ENCODE data around the gene SLC34A3. TPM values are rescaled to one million over a fixed set of nuclear protein-coding genes. Genes with fewer than 3 reads are reported as not detected.

Gene SLC34A3
- total RNA-seq, 1 donor from 2014 or later = not detected

DNA sequence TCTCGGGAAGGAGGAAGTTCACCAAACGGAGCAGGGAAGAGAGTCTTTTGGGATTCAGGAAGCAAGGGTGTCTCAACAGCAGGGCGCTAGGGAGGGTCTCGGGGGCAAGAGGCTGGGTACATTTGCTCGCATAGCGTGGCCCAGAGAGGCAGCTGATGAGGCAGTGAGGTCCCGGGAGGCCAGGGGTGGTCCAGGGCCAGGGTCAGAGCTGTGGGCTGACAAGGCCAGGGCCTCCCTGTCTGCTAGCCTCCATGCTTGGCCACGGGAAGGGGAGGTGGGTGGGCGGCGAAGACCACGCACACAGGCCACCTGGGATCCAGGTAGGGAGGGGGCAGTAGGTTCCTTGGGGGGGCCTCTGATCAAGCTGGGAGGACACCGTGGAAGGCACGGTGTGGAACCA lies 19.2 kb upstream of the SLC34A3 start:
- H3K36me3 ChIP-seq = peaks cover 13% of the 10 kb centered on the region

DNA sequence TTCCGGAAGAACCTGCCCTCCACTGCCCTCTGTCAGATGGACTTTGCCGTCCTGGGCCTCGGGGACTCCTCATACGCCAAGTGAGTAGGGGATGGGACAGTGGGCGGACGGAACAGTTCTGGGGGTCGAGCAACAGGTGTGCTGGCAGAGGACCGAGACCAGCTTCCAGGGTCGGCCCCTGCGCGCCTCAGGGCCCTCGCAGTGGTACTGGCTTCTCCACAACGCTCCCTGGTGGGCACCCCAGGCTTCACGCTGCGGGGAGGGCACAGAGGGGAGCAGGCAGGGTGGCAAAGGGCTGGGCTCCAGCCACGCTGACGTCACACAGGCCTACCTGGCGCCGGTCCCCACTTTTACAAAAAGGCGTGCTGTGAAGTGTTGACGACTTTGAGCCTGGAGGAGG lies 18.2 kb upstream of the SLC34A3 start:
- DNase-seq = no peak
- no peaks in the 10 kb centered on the region for H3K9me3 ChIP-seq (replicated peaks)
- H3K36me3 ChIP-seq = peaks cover 15% of the 10 kb centered on the region
- H3K27ac ChIP-seq (replicated peaks) = no peak overlapping the region
- TF ChIP-seq, protein P1, sequence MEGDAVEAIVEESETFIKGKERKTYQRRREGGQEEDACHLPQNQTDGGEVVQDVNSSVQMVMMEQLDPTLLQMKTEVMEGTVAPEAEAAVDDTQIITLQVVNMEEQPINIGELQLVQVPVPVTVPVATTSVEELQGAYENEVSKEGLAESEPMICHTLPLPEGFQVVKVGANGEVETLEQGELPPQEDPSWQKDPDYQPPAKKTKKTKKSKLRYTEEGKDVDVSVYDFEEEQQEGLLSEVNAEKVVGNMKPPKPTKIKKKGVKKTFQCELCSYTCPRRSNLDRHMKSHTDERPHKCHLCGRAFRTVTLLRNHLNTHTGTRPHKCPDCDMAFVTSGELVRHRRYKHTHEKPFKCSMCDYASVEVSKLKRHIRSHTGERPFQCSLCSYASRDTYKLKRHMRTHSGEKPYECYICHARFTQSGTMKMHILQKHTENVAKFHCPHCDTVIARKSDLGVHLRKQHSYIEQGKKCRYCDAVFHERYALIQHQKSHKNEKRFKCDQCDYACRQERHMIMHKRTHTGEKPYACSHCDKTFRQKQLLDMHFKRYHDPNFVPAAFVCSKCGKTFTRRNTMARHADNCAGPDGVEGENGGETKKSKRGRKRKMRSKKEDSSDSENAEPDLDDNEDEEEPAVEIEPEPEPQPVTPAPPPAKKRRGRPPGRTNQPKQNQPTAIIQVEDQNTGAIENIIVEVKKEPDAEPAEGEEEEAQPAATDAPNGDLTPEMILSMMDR (IDR thresholded peaks at IDR 0.05; ENCODE audit: borderline replicate concordance) = no peak
- H3K4me3 ChIP-seq = no peak overlapping the region
- H3K27me3 ChIP-seq (ENCODE audit: low read depth) = no peaks in the 10 kb centered on the region
- H3K4me1 ChIP-seq = peaks cover 10% of the 10 kb centered on the region
- intact Hi-C loops (cut with micrococcal nuclease) = no loop called here

More for the DNA sequence above, 19.2 kb upstream of the SLC34A3 start:
- DNase-seq = no peak
- intact Hi-C loops (cut with micrococcal nuclease) = no loop called here
- no peaks in the 10 kb centered on the region for H3K27me3 ChIP-seq (ENCODE audit: low read depth)
- H3K4me3 ChIP-seq = no peak overlapping the region
- no peaks in the 10 kb centered on the region for H3K9me3 ChIP-seq (replicated peaks)
- TF ChIP-seq, protein P1 (IDR thresholded peaks at IDR 0.05; ENCODE audit: borderline replicate concordance) = no peak
- H3K4me1 ChIP-seq = peaks cover 7% of the 10 kb centered on the region
- no peak overlapping the region for H3K27ac ChIP-seq (replicated peaks)

DNA sequence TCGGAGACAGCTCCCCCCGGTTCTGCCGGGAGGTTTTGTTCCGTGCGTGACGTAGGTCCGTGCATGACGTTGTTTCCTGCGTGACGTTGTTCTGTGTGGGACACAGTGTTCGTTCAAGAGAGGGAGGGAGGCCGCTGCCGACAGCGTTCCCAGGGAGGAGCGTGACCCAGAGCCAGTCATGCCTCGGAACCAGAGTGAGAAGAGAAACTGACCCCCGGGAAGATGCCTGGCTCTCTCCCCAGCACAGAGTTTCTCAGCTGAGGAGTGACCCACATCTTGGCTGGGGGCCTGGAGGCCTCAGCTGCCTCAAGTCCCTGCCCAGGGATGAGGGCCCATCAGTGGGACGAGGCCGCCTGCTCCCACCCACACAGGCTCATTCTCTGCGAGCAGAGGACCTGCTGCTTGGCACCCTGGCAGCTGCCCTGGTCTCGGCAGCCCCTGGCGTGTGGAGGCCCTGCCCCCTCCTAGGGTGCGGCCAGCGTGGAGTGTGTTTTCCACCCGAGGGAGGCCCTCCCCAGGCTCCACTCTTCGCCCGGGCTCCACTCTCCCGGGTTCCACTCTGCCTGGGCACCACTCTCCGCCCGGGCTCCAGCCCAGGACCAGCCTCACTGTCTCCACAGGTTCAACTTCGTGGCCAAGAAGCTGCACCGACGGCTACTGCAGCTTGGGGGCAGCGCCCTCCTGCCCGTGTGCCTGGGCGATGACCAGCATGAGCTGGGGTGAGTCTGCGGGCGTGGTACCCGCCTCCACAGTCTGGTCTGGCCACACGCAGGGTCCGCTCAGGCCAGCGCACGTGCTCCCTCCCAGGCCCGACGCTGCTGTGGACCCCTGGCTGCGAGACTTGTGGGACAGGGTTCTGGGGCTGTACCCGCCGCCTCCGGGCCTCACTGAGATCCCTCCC lies 17.3 kb upstream of the SLC34A3 start:
- DNase-seq = no peak
- TF ChIP-seq, protein P1 (IDR thresholded peaks at IDR 0.05; ENCODE audit: borderline replicate concordance) = no peak
- Histone ChIP-seq H3K36me3 (peaks cover 15% of the 10 kb centered on the region), H3K4me3 (no peak overlapping the region), H3K27me3 (ENCODE audit: low read depth) (no peaks in the 10 kb centered on the region), H3K4me1 (peaks cover 19% of the 10 kb centered on the region), H3K27ac (replicated peaks) (no peak overlapping the region), H3K9me3 (replicated peaks) (no peaks in the 10 kb centered on the region)
- intact Hi-C loops (cut with micrococcal nuclease) = no loop called here

DNA sequence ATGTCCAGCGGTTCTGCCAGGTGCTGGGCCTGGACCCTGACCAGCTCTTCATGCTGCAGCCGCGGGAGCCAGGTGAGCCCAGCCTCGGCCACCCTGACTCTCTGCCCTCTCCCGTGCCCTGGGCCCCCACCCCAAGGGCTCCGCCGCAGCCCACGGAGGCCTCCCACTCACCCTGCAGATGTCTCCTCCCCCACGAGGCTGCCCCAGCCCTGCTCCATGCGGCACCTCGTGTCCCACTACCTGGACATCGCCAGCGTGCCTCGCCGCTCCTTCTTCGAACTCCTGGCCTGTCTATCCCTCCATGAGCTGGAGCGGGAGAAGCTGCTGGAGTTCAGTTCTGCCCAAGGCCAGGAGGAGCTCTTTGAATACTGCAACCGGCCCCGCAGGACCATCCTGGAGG lies 16.1 kb upstream of the SLC34A3 start:
- H3K9me3 ChIP-seq (replicated peaks) = no peaks in the 10 kb centered on the region
- peaks cover 15% of the 10 kb centered on the region for H3K36me3 ChIP-seq
- TF ChIP-seq, protein P1 (IDR thresholded peaks at IDR 0.05; ENCODE audit: borderline replicate concordance) = no peak
- no peak for DNase-seq
- intact Hi-C loops (cut with micrococcal nuclease) = no loop called here
- H3K27ac ChIP-seq (replicated peaks) = no peak overlapping the region
- no peak overlapping the region for H3K4me3 ChIP-seq
- H3K27me3 ChIP-seq (ENCODE audit: low read depth) = no peaks in the 10 kb centered on the region
- peaks cover 28% of the 10 kb centered on the region for H3K4me1 ChIP-seq

DNA sequence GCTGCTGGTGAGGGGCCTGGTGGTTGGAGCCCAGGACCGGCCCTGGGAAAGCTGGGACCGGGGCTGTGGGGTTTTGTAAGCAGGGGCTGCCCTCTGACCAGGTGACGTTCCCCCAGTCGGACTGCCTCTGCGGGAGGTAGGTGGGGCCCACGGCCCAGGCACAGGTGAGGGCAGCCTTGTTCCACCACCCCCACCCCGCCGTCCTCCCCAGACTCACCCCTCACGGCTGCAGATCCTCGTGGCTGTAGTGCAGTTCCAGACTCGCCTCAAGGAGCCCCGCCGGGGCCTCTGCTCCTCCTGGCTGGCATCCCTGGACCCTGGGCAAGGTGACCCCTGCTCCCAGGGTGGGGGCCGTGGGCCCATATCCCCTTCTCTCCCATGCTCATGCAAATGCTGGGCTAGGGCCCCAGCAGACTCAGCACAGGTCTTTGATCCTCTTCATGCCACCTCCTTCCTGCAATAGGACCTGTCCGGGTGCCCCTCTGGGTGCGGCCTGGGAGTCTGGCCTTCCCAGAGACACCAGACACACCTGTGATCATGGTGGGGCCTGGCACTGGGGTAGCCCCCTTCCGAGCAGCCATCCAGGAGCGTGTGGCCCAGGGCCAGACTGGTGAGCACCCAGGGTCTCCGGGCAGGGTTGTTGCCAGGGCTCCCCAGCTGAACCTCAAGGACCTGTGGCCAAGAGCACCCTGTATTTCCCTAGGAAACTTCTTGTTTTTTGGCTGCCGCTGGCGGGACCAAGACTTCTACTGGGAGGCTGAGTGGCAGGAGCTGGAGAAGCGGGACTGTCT lies 15.3 kb upstream of the SLC34A3 start:
- DNase-seq = no peak
- Histone ChIP-seq H3K36me3 (peaks cover 15% of the 10 kb centered on the region), H3K4me1 (peaks cover 29% of the 10 kb centered on the region), H3K9me3 (replicated peaks) (no peaks in the 10 kb centered on the region), H3K27ac (replicated peaks) (no peak overlapping the region), H3K27me3 (ENCODE audit: low read depth) (no peaks in the 10 kb centered on the region), H3K4me3 (no peak overlapping the region)
- intact Hi-C loops (cut with micrococcal nuclease) = no loop called here
- TF ChIP-seq, protein P1 (IDR thresholded peaks at IDR 0.05; ENCODE audit: borderline replicate concordance) = no peak
